Measurements from ENCODE around the gene GIMAP8.
A peak's percentile ranks its signal among the peaks of the same experiment; 100 is the strongest.
"Not testable (repeated sequence)": the region's sequence is repeated elsewhere in the genome, so short reads cannot be mapped to it uniquely, and the experiment has no call there.

GIMAP8 gene

DNA sequence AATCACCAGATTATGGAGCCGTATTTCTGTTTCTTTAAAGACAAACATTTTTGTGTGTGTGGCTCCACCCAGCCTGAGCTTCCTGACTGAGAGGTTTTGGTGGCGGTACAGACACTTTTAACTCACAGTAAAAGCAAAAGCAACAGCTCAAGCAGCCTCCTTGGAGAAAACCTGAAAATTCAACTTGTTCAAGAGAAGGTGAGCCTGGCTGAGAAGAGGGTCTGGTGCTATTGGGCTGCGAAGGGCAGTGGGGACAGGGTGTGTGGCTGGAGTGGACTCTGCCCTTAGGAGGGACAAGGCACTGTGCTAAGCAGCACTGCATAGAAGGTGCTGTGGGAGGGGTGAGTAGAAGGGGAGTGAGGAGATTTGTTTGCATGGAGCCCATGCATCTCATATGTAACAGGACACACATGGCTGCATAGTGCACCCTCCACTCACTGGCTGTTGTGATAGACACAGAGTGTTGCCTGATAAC lies 64.4 kb downstream of the GIMAP8 start, which contains the start of gene GIMAP7:
Gene GIMAP7, plus strand, starts transcription at position 125 of the 475 bp plus-strand sequence. CDS start 5,103 bp downstream, outside the sequence.
- peak; percentile 85 for DNase-seq (ENCODE audit: low spot score)

DNA sequence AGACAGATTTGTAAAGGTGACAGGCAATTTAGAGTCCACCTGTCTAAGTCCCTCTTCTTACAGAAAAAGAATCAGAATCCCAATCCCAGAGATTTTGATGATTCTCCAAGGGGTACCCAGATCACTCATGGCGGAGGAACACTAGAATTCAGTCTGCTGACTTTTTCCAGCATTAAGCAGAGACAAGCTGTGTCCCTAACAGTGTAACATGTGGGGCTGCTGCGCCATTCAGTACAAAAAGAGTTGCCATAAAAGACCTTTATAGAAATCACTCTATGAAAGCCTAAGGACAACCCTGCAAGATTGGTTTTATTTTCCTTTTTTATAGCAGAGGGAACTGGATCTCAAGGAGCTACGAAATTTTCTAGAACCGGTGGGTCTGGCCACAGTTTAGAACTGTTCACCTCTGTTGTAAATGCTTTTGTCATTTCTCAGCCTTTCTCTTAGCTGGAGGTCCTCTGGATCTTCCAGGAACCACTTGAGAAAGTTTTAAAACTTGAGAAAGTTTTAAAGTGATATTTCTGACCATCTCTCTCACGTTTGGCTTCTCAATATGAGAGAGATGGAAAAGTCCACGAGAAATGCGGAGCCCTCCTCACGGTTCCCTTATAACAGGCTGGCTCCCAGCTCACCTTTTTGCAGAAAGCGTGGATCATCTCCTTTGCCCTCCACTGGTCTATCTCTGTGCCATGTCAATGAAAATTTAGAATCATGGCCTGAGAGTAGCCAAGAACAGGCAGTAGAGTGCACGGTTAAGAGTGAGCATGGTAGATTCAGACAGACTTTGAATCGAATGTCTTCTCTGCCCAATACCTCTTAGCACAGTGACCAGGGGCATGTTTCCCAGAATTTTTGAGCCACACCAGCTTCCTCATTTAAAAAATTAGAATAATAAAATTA lies 65.1 kb downstream of the GIMAP8 start:
- DNase-seq (ENCODE audit: low spot score) = peak; percentile 62

DNA sequence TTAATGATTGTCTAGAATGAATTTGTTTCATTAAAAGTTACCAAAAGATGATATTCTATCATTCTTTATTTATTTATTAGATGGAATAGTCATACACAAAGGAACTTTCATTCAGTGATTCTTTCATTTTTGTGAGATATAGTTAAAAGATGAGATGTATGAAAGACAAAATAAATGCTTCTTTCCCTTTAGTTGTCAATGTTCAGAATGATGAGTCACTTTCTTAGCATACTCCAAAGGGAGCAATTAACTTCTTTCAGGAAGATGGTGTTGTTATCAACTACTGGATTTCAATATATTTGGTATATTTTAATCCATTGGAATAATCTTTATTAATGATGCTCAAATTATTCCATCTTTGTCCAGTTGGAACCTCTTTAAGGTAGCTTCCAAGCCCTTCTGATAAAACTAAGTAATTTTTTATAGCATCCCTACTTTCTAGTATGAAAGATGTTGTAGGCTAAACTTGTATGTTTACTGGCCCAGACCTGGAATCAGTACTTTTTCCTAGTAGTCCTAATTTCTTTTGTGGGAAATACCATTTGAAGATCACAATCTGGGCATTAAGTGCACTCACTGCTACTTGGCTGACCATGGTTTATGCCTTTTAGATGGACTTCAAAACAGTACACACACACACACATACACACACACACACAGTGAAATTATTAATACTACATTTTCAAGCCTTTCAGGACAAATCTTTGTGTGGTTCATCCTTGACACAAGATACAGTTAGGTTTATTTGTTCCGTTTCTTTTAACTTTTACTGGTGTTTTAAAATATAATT lies 66.7 kb downstream of the GIMAP8 start:
- no peak for DNase-seq (ENCODE audit: low spot score)

DNA sequence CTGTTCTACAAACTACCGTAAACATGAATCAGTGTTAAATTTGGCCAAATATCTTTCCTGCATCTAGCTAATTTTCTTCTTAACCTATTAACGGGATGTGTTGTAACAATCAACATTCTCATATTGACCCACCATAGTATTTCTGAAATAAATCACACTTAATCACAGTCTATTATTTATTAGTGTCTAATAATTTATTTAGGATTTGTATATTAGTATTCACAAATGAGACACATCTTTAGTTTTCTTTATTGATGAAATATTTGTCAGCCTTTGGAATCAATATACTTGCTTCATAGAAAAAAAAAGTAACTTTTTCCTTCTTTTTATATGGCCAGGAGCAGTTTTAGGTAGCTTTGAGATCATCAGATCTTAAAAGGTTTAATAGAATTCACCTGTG lies 68.9 kb downstream of the GIMAP8 start:
- no peak for DNase-seq (ENCODE audit: low spot score)

DNA sequence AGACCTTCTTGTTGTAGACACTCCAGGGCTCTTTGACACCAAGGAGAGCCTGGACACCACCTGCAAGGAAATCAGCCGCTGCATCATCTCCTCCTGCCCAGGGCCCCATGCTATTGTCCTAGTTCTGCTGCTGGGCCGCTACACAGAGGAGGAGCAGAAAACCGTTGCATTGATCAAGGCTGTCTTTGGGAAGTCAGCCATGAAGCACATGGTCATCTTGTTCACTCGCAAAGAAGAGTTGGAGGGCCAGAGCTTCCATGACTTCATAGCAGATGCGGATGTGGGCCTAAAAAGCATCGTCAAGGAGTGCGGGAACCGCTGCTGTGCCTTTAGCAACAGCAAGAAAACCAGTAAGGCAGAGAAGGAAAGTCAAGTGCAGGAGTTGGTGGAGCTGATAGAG lies 69.7 kb downstream of the GIMAP8 start:
- DNase-seq (ENCODE audit: low spot score) = no peak

DNA sequence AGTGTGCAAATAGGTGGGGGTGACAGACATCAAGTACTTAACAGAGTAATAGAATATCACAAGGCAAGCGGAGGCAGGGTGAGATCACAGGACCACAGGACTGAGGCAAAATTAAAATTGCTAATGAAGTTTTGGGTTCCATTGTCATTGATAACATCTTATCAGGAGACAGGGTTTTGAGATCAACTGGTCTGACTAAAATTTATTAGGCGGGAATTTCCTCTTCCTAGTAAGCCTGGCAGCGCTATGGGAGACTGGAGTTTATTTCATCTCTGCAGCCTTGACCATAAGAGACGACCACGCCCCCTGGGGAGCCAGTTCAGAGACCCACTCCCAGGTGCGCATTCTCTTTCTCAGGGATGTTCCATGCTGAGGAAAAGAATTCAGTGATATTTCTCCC lies 72.5 kb downstream of the GIMAP8 start:
- DNase-seq (ENCODE audit: low spot score) = not testable (repeated sequence)

DNA sequence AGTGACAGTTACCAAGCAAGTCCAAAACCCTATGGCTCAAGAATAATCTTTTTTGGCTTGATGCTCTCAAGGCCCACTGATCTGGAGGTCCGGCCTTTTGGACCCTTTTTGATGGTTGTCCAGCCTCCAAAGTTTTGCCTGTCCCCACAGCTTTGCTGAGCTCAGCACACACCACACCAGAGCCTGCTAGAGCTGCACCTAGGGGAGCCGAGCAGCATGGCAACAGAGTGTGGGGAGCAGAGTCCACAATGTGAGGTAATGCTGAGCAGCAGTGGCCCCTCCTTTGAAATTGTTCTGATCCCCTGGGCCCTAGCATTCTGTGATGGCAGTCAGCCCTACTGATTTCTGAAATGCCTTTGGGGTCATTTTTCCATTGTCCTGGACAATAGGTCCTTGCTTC lies 73.6 kb downstream of the GIMAP8 start:
- no peak for DNase-seq (ENCODE audit: low spot score)
